Fibroblast of lung (primary cell): Measurements from ENCODE around the gene DBR1. TPM values are rescaled to one million over a fixed set of nuclear protein-coding genes. Genes with fewer than 3 reads are reported as not detected.
A peak's percentile ranks its signal among the peaks of the same experiment; 100 is the strongest.

Experiments used
- DNase-seq, 2 donors: peaks; one replicate each; pipeline versions ENCODE4 v3.0.0 to v3.0.0-alpha.2; 2010; ENCODE audit warnings: low read depth in 2 of 2
- H2AFZ ChIP-seq: 2 replicates; pipeline ENCODE4 v1.5.1; 2012; ENCODE audit warnings: low read length, control low read depth, inconsistent platforms
- H3K27ac ChIP-seq: 2 replicates; pipeline ENCODE4 v1.5.1; 2011; ENCODE audit warnings: low read length, control low read depth; ENCODE audit not compliant: insufficient read depth
- H3K27me3 ChIP-seq: 2 replicates; pipeline ENCODE4 v1.5.1; 2011; ENCODE audit warnings: mild to moderate bottlenecking, low read length; ENCODE audit not compliant: control insufficient read depth, insufficient read depth
- H3K36me3 ChIP-seq: 2 replicates; pipeline ENCODE4 v1.5.1; 2011; ENCODE audit warnings: low read length; ENCODE audit not compliant: control insufficient read depth, insufficient read depth
- H3K4me1 ChIP-seq: 2 replicates; pipeline ENCODE4 v1.5.1; 2011; ENCODE audit warnings: low read length; ENCODE audit not compliant: control insufficient read depth, insufficient read depth; ENCODE audit errors: extremely low read depth
- H3K4me2 ChIP-seq: 2 replicates; pipeline ENCODE4 v1.5.1; 2011; ENCODE audit warnings: low read length, control low read depth; ENCODE audit not compliant: insufficient read depth; ENCODE audit errors: extremely low read depth
- H3K4me3 ChIP-seq, 4 experiments: fragments of 200-600 bp in 1 of 4; sonication (generic) in 1 of 4; replicated peaks in 1 of 4; 2 replicates each; pipeline ENCODE4 v1.5.1; 2011 to 2016; ENCODE audit warnings: low read length in 4 of 4, low read depth in 3 of 4, mild to moderate bottlenecking in 3 of 4, control low read depth in 2 of 4, inconsistent platforms in 1 of 4, mixed read lengths in 1 of 4; ENCODE audit not compliant: insufficient read depth in 1 of 4; ENCODE audit errors: control extremely low read depth in 1 of 4
- H3K79me2 ChIP-seq: 2 replicates; pipeline ENCODE4 v1.5.1; 2012; ENCODE audit warnings: mild to moderate bottlenecking, low read length, inconsistent platforms; ENCODE audit not compliant: control insufficient read depth, insufficient read depth
- H3K9ac ChIP-seq: 2 replicates; pipeline ENCODE4 v1.5.1; 2011; ENCODE audit warnings: mild to moderate bottlenecking, low read length, control low read depth; ENCODE audit not compliant: insufficient read depth
- H3K9me3 ChIP-seq: 2 replicates; pipeline ENCODE4 v1.5.1; 2012; ENCODE audit warnings: low read depth, low read length; ENCODE audit not compliant: control insufficient read depth, insufficient read depth
- H4K20me1 ChIP-seq: 2 replicates; pipeline ENCODE4 v1.5.1; 2011; ENCODE audit warnings: low read length; ENCODE audit not compliant: control insufficient read depth, insufficient read depth; ENCODE audit errors: extremely low read depth
- CTCF ChIP-seq, 2 donors: IDR thresholded peaks in 1 of 2; conservative IDR thresholded peaks in 1 of 2; 1 replicate in 1 of 2; 2 replicates in 1 of 2; pipeline ENCODE4 v1.5.1; 2011 to 2012; ENCODE audit warnings: low read length in 2 of 2, control low read depth in 1 of 2, inconsistent platforms in 1 of 2, low read depth in 1 of 2, mild to moderate bottlenecking in 1 of 2
- EZH2 ChIP-seq: IDR thresholded peaks from 2 replicates; pipeline ENCODE4 v1.5.1; 2012; ENCODE audit warnings: low read length, control low read depth, mild to moderate bottlenecking; ENCODE audit errors: missing control alignments
- polyA plus RNA-seq, 2 donors: library from polyadenylated mRNA; depleted of rRNA in 1 of 2; stranded (reverse) in 1 of 2; unstranded in 1 of 2; fragments of >200 nt; gene quantifications; 2 replicates each; pipeline ENCODE4 v1.2.1, GENCODE V29; 2011 to 2012; ENCODE audit warnings: missing spikeins in 1 of 2
- total RNA-seq: library from RNA; depleted of rRNA; stranded (reverse); fragments of >200 nt; gene quantifications from 2 replicates; pipeline ENCODE4 v1.2.1, GENCODE V29; 2014

DBR1 gene
- total and polyA plus RNA-seq, 2 donors (not counting 1 experiment from before 2014, with no cell fraction given), result 16.2 to 19.7 TPM

GRCh38 chr3:138188013-138188730 lies 13.5 kb upstream of the DBR1 start:
- peaks cover 48% of the 10 kb centered on the region for H3K79me2 ChIP-seq
- H2AFZ ChIP-seq, result peak overlapping the region; percentile 34
- peak; percentile 64 to 83 for DNase-seq
- no peak for TF ChIP-seq CTCF (conservative IDR thresholded peaks at IDR 0.05 in 1 of 2, IDR thresholded peaks at IDR 0.05 in 1 of 2; ENCODE audit: low read depth in 1 of 2, low read length in 2 of 2)
- no peak for TF ChIP-seq EZH2
- H3K4me2 ChIP-seq, result peak overlapping the region; percentile 61
- H3K4me3 ChIP-seq, result peak overlapping the region; percentile 73 to 98 (median 84)
- H4K20me1 ChIP-seq, result peaks cover 2% of the 10 kb centered on the region
- peak overlapping the region; percentile 93 for H3K9ac ChIP-seq
- H3K4me1 ChIP-seq, result peaks cover 2% of the 10 kb centered on the region
- no peaks in the 10 kb centered on the region for H3K36me3 ChIP-seq
- no peaks in the 10 kb centered on the region for H3K9me3 ChIP-seq
- H3K27ac ChIP-seq, result peak overlapping the region; percentile 94
- H3K27me3 ChIP-seq, result no peaks in the 10 kb centered on the region

GRCh38 chr3:138187296-138188012 lies 12.7 kb upstream of the DBR1 start, which contains the start of gene ARMC8:
TSS of gene ARMC8 (plus strand) at chr3:138187301. CDS start at chr3:138187555, 254 bp downstream.
- Histone ChIP-seq H3K27ac (peak within 1 kb of the TSS; percentile 94), H4K20me1 (peaks cover 2% of the 10 kb centered on the region), H2AFZ (peak within 1 kb of the TSS; percentile 97), H3K79me2 (peaks cover 41% of the 10 kb centered on the region), H3K36me3 (no peaks in the 10 kb centered on the region), H3K4me2 (peak within 1 kb of the TSS; percentile 74), H3K27me3 (no peaks in the 10 kb centered on the region), H3K4me1 (peaks cover 2% of the 10 kb centered on the region), H3K9ac (peak within 1 kb of the TSS; percentile 93), H3K4me3 (peak within 1 kb of the TSS; percentile 73 to 98 (median 84)), H3K9me3 (no peaks in the 10 kb centered on the region)
- peak in 1 of 2 donors; percentile 91 for DNase-seq
- TF ChIP-seq CTCF (conservative IDR thresholded peaks at IDR 0.05 in 1 of 2, IDR thresholded peaks at IDR 0.05 in 1 of 2; ENCODE audit: low read depth in 1 of 2, low read length in 2 of 2), result no peak
- TF ChIP-seq EZH2, result no peak

- no peak for TF ChIP-seq EZH2
- TF ChIP-seq CTCF (conservative IDR thresholded peaks at IDR 0.05 in 1 of 2, IDR thresholded peaks at IDR 0.05 in 1 of 2; ENCODE audit: low read depth in 1 of 2, low read length in 2 of 2), result no peak
- H3K9ac ChIP-seq, result peak overlapping the region; percentile 93
- H2AFZ ChIP-seq, result peak overlapping the region; percentile 97
- H3K9me3 ChIP-seq, result no peaks in the 10 kb centered on the region
- no peaks in the 10 kb centered on the region for H3K27me3 ChIP-seq
- H3K27ac ChIP-seq, result peak overlapping the region; percentile 94
- peak in 1 of 2 donors; percentile 80 for DNase-seq
- peaks cover 37% of the 10 kb centered on the region for H3K79me2 ChIP-seq
- H3K4me2 ChIP-seq, result peak overlapping the region; percentile 74
- H3K4me3 ChIP-seq, result peak overlapping the region; percentile 73 to 98 (median 84)
- H4K20me1 ChIP-seq, result peaks cover 2% of the 10 kb centered on the region
- H3K36me3 ChIP-seq, result no peaks in the 10 kb centered on the region
- H3K4me1 ChIP-seq, result peaks cover 2% of the 10 kb centered on the region
Observed at GRCh38 chr3:138186803-138187295, 12.1 kb upstream of the DBR1 start.
